HEK293 (cell line): Measurements from ENCODE around the gene RAB42.

Experiments
- CTCF ChIA-PET: fragments of 350-600 bp; formaldehyde crosslinking; extraction: SDS; loops from one replicate; lab custom pipeline; 2021; ENCODE audit warnings: antibody characterized with exemption; lab: Yijun Ruan, JAX
- POLR2A ChIA-PET: fragments of 300-600 bp; formaldehyde crosslinking; extraction: SDS; loops from one replicate; lab custom pipeline; 2020; ENCODE audit warnings: antibody characterized with exemption, inconsistent platforms; lab: Yijun Ruan, JAX
- H3K27ac ChIP-seq: fragments of 200-500 bp; sonication (Bioruptor generic); 2 replicates; pipeline ENCODE4 v1.5.1; 2014; ENCODE audit warnings: low read depth, low read length, control low read depth, inconsistent platforms; ENCODE audit errors: extremely low read depth
- H3K36me3 ChIP-seq, 2 experiments: fragments of 200-500 bp in 1 of 2; sonication (Bioruptor generic) in 1 of 2; 1 replicate in 1 of 2; 2 replicates in 1 of 2; pipeline ENCODE4 v1.5.1; 2014 to 2017; ENCODE audit warnings: inconsistent platforms in 2 of 2, low read length in 2 of 2; ENCODE audit not compliant: control insufficient read depth in 2 of 2, insufficient read depth in 1 of 2
- H3K4me1 ChIP-seq: fragments of 200-500 bp; sonication (Bioruptor generic); 2 replicates; pipeline ENCODE4 v1.5.1; 2014; ENCODE audit warnings: mild to moderate bottlenecking, low read length, inconsistent platforms; ENCODE audit not compliant: control insufficient read depth, insufficient read depth
- H3K4me3 ChIP-seq: 2 replicates; pipeline ENCODE4 v1.5.1; 2011; ENCODE audit warnings: low read depth, mild to moderate bottlenecking, control low read depth, low read length, moderate library complexity
- H3K9me3 ChIP-seq: fragments of 200-500 bp; sonication (Bioruptor generic); 2 replicates; pipeline ENCODE4 v1.5.1; 2014; ENCODE audit warnings: low read depth, low read length, inconsistent platforms; ENCODE audit not compliant: control insufficient read depth, insufficient read depth
- GLI2 ChIP-seq: fragments of 450-650 bp; formaldehyde crosslinking; IDR thresholded peaks from 2 replicates; pipeline ENCODE4; 2017; ENCODE audit warnings: missing biosample characterization, missing genetic modification characterization, low read depth, borderline replicate concordance
- KLF10 ChIP-seq: fragments of 450-650 bp; IDR thresholded peaks from 2 replicates; pipeline ENCODE4 v1.5.1; 2018; ENCODE audit warnings: missing biosample characterization, mild to moderate bottlenecking, missing genetic modification characterization
- MEIS1 ChIP-seq: sonication (generic); formaldehyde crosslinking; IDR thresholded peaks from 2 replicates; pipeline ENCODE4 v1.8.1; 2022; ENCODE audit warnings: missing genetic modification reagents, mild to moderate bottlenecking, borderline replicate concordance
- MYNN ChIP-seq: fragments of 450-650 bp; formaldehyde crosslinking; IDR thresholded peaks from 2 replicates; pipeline ENCODE4 v1.5.1; 2016; ENCODE audit warnings: missing biosample characterization, missing genetic modification characterization, borderline replicate concordance
- SALL2 ChIP-seq: fragments of 450-650 bp; formaldehyde crosslinking; IDR thresholded peaks from 2 replicates; pipeline ENCODE4 v1.5.0; 2017; ENCODE audit warnings: missing biosample characterization, mild to moderate bottlenecking, missing genetic modification characterization, borderline replicate concordance
- YY1 ChIP-seq: fragments of 450-650 bp; formaldehyde crosslinking; IDR thresholded peaks from 2 replicates; pipeline ENCODE4 v1.5.1; 2018; ENCODE audit warnings: missing biosample characterization, missing genetic modification characterization
- ZNF266 ChIP-seq: fragments of 450-650 bp; formaldehyde crosslinking; IDR thresholded peaks from 2 replicates; pipeline ENCODE4 v1.5.1; 2016; ENCODE audit warnings: missing biosample characterization, missing genetic modification characterization, low read depth
- ZNF341 ChIP-seq: fragments of 450-650 bp; formaldehyde crosslinking; IDR thresholded peaks from 2 replicates; pipeline ENCODE4; 2016; ENCODE audit warnings: low read depth, missing biosample characterization, missing genetic modification characterization
- ZNF391 ChIP-seq: fragments of 450-650 bp; formaldehyde crosslinking; IDR thresholded peaks from 2 replicates; pipeline ENCODE4 v1.5.1; 2016; ENCODE audit warnings: low read depth, missing biosample characterization, missing genetic modification characterization, borderline replicate concordance
- ZNF777 ChIP-seq: fragments of 450-650 bp; formaldehyde crosslinking; IDR thresholded peaks from 2 replicates; pipeline ENCODE4 v1.5.1; 2017; ENCODE audit warnings: missing biosample characterization, missing genetic modification characterization, borderline replicate concordance
- TF ChIP-seq, protein P1 (sequence below): fragments of 450-650 bp; formaldehyde crosslinking; IDR thresholded peaks from 2 replicates; pipeline ENCODE4 v1.5.1; 2016; ENCODE audit warnings: missing biosample characterization, missing genetic modification characterization
- TF ChIP-seq, protein P2 (sequence below): fragments of 450-650 bp; formaldehyde crosslinking; IDR thresholded peaks from 2 replicates; pipeline ENCODE4 v1.5.1; 2016; ENCODE audit warnings: missing biosample characterization, missing genetic modification characterization
- TF ChIP-seq, protein P3 (sequence below): fragments of 450-650 bp; formaldehyde crosslinking; IDR thresholded peaks from 2 replicates; pipeline ENCODE4 v1.5.1; 2016; ENCODE audit warnings: missing biosample characterization, missing genetic modification characterization
- TF ChIP-seq, protein P4 (sequence below): fragments of 450-650 bp; formaldehyde crosslinking; IDR thresholded peaks from 2 replicates; pipeline ENCODE4 v1.5.1; 2017; ENCODE audit warnings: missing biosample characterization, missing genetic modification characterization
- TF ChIP-seq, protein P5 (sequence below): fragments of 450-650 bp; formaldehyde crosslinking; IDR thresholded peaks from 2 replicates; pipeline ENCODE4 v1.5.1; 2016; ENCODE audit warnings: missing biosample characterization, missing genetic modification characterization
- TF ChIP-seq, protein P6 (sequence below): fragments of 450-650 bp; IDR thresholded peaks from 2 replicates; pipeline ENCODE4 v1.5.1; 2018; ENCODE audit warnings: missing biosample characterization, missing genetic modification characterization
- TF ChIP-seq, protein P7 (sequence below): fragments of 450-650 bp; formaldehyde crosslinking; IDR thresholded peaks from 2 replicates; pipeline ENCODE4 v1.5.1; 2016; ENCODE audit warnings: missing biosample characterization, missing genetic modification characterization

RAB42 gene

DNA sequence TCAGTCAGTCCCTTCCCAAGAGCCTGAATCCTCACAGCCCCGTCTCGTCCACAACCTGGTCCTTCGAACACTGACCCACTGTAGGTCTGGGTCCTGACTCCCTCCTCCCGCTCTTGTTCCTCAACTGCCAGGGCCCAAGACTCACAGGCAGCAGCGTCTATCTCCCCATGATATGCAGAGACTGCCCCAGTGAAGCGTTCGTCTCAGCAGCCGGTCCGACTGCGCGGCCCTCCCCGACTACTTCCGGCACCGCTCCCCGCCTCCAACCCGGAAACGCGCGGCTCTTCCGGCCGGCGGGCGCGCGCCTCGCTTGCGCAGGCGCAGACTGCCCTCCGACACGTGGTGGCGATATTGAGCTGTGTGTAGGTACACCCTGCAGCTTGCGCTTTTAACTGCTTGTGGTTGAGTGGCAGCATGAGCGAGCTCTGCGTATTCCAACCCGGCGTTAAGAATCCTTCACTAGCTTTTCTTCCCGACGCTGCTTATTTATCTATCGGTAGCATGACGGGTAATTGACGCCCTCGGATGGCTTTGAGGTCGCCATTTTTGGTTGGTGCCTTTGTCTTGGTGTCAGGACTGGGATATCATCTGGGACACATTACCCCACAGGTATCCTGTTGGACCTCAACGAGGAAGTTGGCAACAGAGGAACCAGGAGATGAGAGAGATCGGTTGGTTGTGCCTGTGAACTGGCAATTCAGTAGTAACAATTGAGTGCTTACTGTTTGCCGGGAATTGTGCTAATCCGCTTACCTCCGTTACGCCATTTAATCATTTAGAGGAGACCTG, 51.0 kb downstream of the RAB42 start, which contains the start of gene TAF12 (continued):
- TF ChIP-seq SALL2 (tag by site-specific recombination) = no peak
- TF ChIP-seq GLI2 (tag by site-specific recombination) = no peak
- TF ChIP-seq, protein P1, sequence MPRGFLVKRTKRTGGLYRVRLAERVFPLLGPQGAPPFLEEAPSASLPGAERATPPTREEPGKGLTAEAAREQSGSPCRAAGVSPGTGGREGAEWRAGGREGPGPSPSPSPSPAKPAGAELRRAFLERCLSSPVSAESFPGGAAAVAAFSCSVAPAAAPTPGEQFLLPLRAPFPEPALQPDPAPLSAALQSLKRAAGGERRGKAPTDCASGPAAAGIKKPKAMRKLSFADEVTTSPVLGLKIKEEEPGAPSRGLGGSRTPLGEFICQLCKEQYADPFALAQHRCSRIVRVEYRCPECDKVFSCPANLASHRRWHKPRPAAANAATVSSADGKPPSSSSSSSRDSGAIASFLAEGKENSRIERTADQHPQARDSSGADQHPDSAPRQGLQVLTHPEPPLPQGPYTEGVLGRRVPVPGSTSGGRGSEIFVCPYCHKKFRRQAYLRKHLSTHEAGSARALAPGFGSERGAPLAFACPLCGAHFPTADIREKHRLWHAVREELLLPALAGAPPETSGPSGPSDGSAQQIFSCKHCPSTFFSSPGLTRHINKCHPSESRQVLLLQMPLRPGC (tag by site-specific recombination) = peak; percentile 60; the same call in 1 of the 2 replicates
- TF ChIP-seq, protein P2, sequence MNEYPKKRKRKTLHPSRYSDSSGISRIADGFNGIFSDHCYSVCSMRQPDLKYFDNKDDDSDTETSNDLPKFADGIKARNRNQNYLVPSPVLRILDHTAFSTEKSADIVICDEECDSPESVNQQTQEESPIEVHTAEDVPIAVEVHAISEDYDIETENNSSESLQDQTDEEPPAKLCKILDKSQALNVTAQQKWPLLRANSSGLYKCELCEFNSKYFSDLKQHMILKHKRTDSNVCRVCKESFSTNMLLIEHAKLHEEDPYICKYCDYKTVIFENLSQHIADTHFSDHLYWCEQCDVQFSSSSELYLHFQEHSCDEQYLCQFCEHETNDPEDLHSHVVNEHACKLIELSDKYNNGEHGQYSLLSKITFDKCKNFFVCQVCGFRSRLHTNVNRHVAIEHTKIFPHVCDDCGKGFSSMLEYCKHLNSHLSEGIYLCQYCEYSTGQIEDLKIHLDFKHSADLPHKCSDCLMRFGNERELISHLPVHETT (tag by site-specific recombination) = peak; percentile 63; the same call in 1 of the 2 replicates
- peak; percentile 69; the same call in 1 of the 2 replicates for TF ChIP-seq ZNF391 (tag by site-specific recombination)
- TF ChIP-seq, protein P3, sequence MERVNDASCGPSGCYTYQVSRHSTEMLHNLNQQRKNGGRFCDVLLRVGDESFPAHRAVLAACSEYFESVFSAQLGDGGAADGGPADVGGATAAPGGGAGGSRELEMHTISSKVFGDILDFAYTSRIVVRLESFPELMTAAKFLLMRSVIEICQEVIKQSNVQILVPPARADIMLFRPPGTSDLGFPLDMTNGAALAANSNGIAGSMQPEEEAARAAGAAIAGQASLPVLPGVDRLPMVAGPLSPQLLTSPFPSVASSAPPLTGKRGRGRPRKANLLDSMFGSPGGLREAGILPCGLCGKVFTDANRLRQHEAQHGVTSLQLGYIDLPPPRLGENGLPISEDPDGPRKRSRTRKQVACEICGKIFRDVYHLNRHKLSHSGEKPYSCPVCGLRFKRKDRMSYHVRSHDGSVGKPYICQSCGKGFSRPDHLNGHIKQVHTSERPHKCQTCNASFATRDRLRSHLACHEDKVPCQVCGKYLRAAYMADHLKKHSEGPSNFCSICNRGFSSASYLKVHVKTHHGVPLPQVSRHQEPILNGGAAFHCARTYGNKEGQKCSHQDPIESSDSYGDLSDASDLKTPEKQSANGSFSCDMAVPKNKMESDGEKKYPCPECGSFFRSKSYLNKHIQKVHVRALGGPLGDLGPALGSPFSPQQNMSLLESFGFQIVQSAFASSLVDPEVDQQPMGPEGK (tag by site-specific recombination) = peak; percentile 81
- TF ChIP-seq KLF10 (tag by site-specific recombination) = no peak
- TF ChIP-seq YY1 (tag by site-specific recombination) = peak; percentile 66; the same call in 1 of the 2 replicates
- no peak for TF ChIP-seq MEIS1 (CRISPR knock-in tag)
- TF ChIP-seq MYNN (tag by site-specific recombination) = no peak
- TF ChIP-seq, protein P4, sequence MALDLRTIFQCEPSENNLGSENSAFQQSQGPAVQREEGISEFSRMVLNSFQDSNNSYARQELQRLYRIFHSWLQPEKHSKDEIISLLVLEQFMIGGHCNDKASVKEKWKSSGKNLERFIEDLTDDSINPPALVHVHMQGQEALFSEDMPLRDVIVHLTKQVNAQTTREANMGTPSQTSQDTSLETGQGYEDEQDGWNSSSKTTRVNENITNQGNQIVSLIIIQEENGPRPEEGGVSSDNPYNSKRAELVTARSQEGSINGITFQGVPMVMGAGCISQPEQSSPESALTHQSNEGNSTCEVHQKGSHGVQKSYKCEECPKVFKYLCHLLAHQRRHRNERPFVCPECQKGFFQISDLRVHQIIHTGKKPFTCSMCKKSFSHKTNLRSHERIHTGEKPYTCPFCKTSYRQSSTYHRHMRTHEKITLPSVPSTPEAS (tag by site-specific recombination) = 0 out of 2 replicates have a peak, but pooled peaks have one; percentile 32

DNA sequence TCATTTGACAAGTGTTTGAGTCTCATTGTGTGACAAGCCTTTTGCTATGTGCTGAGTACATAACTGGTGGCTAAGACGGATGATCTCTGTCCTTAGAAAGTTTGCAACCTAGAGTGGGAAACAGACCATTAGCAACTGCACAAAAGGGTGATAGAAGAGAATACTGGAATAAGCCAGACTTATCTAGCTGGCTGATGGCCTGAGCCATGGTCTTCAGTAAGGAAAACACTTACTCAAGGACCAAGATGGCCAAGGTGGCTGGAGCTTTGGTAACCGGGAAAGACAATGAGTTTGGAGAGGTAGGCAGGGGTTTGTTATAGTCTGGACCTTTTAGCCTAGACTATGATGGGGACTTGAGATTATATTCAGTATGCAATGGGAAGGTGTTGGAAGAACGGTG, 52.4 kb downstream of the RAB42 start:
- Histone ChIP-seq H3K9me3 (no peaks in the 10 kb centered on the region), H3K4me1 (no peaks in the 10 kb centered on the region; the same call in 1 of the 2 replicates), H3K36me3 (no peaks in the 10 kb centered on the region), H3K4me3 (no peak overlapping the region), H3K27ac (no peak overlapping the region)
- TF ChIP-seq, protein P5, sequence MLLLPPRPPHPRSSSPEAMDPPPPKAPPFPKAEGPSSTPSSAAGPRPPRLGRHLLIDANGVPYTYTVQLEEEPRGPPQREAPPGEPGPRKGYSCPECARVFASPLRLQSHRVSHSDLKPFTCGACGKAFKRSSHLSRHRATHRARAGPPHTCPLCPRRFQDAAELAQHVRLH (tag by site-specific recombination) = no peak
- TF ChIP-seq, protein P6, sequence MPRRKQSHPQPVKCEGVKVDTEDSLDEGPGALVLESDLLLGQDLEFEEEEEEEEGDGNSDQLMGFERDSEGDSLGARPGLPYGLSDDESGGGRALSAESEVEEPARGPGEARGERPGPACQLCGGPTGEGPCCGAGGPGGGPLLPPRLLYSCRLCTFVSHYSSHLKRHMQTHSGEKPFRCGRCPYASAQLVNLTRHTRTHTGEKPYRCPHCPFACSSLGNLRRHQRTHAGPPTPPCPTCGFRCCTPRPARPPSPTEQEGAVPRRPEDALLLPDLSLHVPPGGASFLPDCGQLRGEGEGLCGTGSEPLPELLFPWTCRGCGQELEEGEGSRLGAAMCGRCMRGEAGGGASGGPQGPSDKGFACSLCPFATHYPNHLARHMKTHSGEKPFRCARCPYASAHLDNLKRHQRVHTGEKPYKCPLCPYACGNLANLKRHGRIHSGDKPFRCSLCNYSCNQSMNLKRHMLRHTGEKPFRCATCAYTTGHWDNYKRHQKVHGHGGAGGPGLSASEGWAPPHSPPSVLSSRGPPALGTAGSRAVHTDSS (tag by site-specific recombination) = no peak
- TF ChIP-seq ZNF341 (tag by site-specific recombination) (no peak), ZNF777 (tag by site-specific recombination) (no peak), ZNF266 (tag by site-specific recombination) (no peak)
- TF ChIP-seq, protein P7, sequence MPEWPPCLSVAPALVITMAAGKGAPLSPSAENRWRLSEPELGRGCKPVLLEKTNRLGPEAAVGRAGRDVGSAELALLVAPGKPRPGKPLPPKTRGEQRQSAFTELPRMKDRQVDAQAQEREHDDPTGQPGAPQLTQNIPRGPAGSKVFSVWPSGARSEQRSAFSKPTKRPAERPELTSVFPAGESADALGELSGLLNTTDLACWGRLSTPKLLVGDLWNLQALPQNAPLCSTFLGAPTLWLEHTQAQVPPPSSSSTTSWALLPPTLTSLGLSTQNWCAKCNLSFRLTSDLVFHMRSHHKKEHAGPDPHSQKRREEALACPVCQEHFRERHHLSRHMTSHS (tag by site-specific recombination) = no peak
- ChIA-PET POLR2A (interaction anchor here (1.5 to 3.1 kb wide), 5 partner anchors 24 to 872 kb away, joined by 3 to 44 read pairs (median 12); partner anchors contain the start of genes GMEB1, STX12 and YTHDF2), CTCF (interaction anchor here (0.6 to 2.1 kb wide), 4 partner anchors 92 to 1854 kb away, joined by 3 to 10 read pairs (median 4); partner anchors contain the start of gene YTHDF2)
